ENCODE measurements around the gene HAUS1.

DNA sequence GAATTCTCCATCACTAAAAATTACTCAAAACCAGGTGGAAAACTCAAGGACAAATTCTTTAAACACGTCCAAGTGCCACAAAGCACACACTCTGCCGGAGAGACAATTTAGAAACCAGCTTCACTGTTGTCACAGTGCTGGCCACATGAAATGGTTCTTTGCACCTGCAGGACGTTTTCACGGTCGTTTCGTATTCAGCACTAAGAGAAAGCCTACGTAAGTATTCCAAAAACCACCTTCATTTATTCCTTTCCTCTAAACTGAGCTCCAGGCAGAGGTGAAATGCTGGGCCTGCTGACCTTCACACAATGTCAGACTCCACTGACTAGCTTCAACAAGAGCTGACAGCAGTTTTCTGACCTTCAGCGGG, 6.8 kb upstream of the HAUS1 start:
- TF ChIP-seq POLR2AphosphoS5 (IDR thresholded peaks at IDR 0.05; ENCODE audit: low read depth, low read length) (no peak), SPI1 (IDR thresholded peaks at IDR 0.05; ENCODE audit: low read depth, low read length) (no peak), POLR2A (IDR thresholded peaks at IDR 0.05; ENCODE audit: low read depth, low read length) (no peak), POU2F2 (IDR thresholded peaks at IDR 0.05; ENCODE audit: low read depth, low read length) (no peak)

All from GM12891 (cell line).